Adipocyte (in vitro differentiated cells): Measurements from ENCODE around the gene ENDOG.
A peak's percentile ranks its signal among the peaks of the same experiment; 100 is the strongest.
"Not testable (repeated sequence)": the region's sequence is repeated elsewhere in the genome, so short reads cannot be mapped to it uniquely, and the experiment has no call there.

ENCODE experiments used
- DNase-seq: peaks from one replicate; pipeline ENCODE4 v3.0.0-alpha.2; 2015; ENCODE audit warnings: low read depth
- H3K27me3 ChIP-seq: replicated peaks from 2 replicates; pipeline ENCODE4 v1.7.0; 2013; ENCODE audit warnings: mild to moderate bottlenecking, low read length, moderate library complexity; ENCODE audit not compliant: control insufficient read depth, insufficient read depth
- H3K36me3 ChIP-seq: 2 replicates; pipeline ENCODE4 v1.7.0; 2013; ENCODE audit warnings: low read length, mild to moderate bottlenecking, moderate library complexity; ENCODE audit not compliant: control insufficient read depth, insufficient read depth, severe bottlenecking
- H3K4me1 ChIP-seq: 2 replicates; pipeline ENCODE4 v1.7.0; 2013; ENCODE audit warnings: mild to moderate bottlenecking, low read length, moderate library complexity; ENCODE audit not compliant: control insufficient read depth, insufficient read depth
- H3K4me3 ChIP-seq: 2 replicates; pipeline ENCODE4 v1.7.0; 2013; ENCODE audit warnings: mild to moderate bottlenecking, low read length, moderate library complexity
- H3K9ac ChIP-seq: 2 replicates; pipeline ENCODE4 v1.7.0; 2013; ENCODE audit warnings: mild to moderate bottlenecking, low read length, moderate library complexity
- H3K9me3 ChIP-seq: 2 replicates; pipeline ENCODE4 v1.7.0; 2013; ENCODE audit warnings: mild to moderate bottlenecking, low read length, moderate library complexity; ENCODE audit not compliant: control insufficient read depth

The ENDOG gene

DNA sequence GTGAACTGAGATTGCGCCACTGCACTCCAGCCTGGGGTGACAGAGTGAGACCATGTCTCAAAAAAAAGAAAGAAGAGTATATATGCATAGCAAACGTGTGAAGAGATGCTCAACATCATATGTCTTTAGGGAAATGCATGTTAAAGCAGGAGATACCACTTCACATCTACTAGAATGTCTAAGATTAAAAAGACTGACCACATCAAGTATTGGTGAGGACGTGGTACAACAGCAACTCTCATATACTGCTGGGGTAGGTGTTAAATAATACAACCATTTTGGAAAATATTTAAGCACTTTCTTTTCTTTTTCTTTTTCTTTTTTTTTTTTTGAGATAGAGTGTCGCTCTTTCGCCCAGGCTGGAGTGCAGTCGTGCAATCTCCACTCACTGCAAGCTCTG lies 32.9 kb upstream of the ENDOG start:
- Histone ChIP-seq H3K27me3 (no peaks in the 10 kb centered on the region), H3K36me3 (peaks cover 6% of the 10 kb centered on the region), H3K9ac (no peak overlapping the region), H3K9me3 (no peaks in the 10 kb centered on the region), H3K4me3 (no peak overlapping the region), H3K4me1 (peaks cover 12% of the 10 kb centered on the region)
- DNase-seq, result no peak

- DNase-seq, result peak; percentile 95
- H3K9ac ChIP-seq, result peak within 1 kb of the TSS; percentile 97
- H3K27me3 ChIP-seq, result no peaks in the 10 kb centered on the region
- peak within 1 kb of the TSS; percentile 98 for H3K4me3 ChIP-seq
- H3K36me3 ChIP-seq, result peaks cover 21% of the 10 kb centered on the region
- H3K4me1 ChIP-seq, result peaks cover 12% of the 10 kb centered on the region
- no peaks in the 10 kb centered on the region for H3K9me3 ChIP-seq
Observed at GRCh38 chr9:128786681-128787601, 31.4 kb upstream of the ENDOG start, which contains the start of gene TBC1D13. Gene TBC1D13 (plus strand): TSS chr9:128787253. CDS start chr9:128787354, 101 bp downstream.

GRCh38 chr9:128787659-128788058 lies 30.6 kb upstream of the ENDOG start:
- Histone ChIP-seq H3K36me3 (peaks cover 28% of the 10 kb centered on the region), H3K27me3 (no peaks in the 10 kb centered on the region), H3K4me1 (peaks cover 12% of the 10 kb centered on the region), H3K9me3 (no peaks in the 10 kb centered on the region), H3K4me3 (peak overlapping the region; percentile 98), H3K9ac (peak overlapping the region; percentile 97)
- DNase-seq, result peak; percentile 59

DNA sequence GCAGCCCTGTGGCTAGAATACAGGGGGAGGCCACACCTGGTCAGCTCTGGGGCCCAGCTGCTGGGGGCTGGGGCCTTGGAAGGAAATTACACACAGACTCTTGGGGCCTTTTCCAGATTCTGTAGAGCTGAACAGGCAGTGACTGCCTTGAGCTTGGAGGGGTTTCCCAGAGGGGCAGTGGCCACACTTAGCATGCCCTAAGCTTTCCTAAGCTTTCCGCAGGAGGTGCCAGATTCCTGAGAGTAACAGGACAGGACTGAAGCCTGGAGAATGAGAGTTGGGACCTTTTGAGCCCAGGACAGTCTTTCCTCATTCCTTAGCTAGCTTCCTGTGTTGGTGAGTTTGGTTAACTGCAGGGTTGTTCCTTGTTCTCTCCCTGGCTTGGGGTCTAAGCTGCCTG lies 29.9 kb upstream of the ENDOG start:
- Histone ChIP-seq H3K27me3 (no peaks in the 10 kb centered on the region), H3K9me3 (no peaks in the 10 kb centered on the region), H3K4me3 (peak overlapping the region; percentile 98), H3K9ac (peak overlapping the region; percentile 97), H3K36me3 (peaks cover 36% of the 10 kb centered on the region), H3K4me1 (peaks cover 12% of the 10 kb centered on the region)
- no peak for DNase-seq

DNA sequence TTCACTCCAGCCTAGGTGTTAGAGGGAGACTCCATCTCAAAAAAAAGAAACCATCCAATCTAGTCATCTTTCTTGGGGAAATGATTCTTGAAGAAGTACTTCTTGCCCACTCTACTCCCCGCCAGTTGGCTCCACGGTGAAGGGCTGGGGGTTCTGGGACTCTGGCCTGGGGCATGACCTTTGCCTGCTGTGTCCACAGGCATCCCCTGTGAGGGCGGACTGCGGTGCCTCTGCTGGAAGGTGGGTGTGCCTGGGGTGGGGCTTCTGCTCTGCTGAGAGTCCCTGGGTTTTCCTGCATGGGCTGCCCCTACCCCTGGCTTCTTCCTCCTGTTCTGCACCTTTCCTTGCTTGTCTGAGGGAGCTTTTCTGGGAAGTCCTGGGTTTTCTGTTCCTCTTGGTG lies 27.8 kb upstream of the ENDOG start:
- Histone ChIP-seq H3K4me1 (peaks cover 12% of the 10 kb centered on the region), H3K27me3 (no peaks in the 10 kb centered on the region), H3K9ac (no peak overlapping the region), H3K36me3 (peaks cover 50% of the 10 kb centered on the region), H3K4me3 (no peak overlapping the region), H3K9me3 (no peaks in the 10 kb centered on the region)
- no peak for DNase-seq

GRCh38 chr9:128792134-128792533 lies 26.2 kb upstream of the ENDOG start:
- Histone ChIP-seq H3K4me1 (peaks cover 9% of the 10 kb centered on the region), H3K9me3 (no peaks in the 10 kb centered on the region), H3K9ac (no peak overlapping the region), H3K27me3 (no peaks in the 10 kb centered on the region), H3K4me3 (no peak overlapping the region), H3K36me3 (peaks cover 55% of the 10 kb centered on the region)
- no peak for DNase-seq

DNA sequence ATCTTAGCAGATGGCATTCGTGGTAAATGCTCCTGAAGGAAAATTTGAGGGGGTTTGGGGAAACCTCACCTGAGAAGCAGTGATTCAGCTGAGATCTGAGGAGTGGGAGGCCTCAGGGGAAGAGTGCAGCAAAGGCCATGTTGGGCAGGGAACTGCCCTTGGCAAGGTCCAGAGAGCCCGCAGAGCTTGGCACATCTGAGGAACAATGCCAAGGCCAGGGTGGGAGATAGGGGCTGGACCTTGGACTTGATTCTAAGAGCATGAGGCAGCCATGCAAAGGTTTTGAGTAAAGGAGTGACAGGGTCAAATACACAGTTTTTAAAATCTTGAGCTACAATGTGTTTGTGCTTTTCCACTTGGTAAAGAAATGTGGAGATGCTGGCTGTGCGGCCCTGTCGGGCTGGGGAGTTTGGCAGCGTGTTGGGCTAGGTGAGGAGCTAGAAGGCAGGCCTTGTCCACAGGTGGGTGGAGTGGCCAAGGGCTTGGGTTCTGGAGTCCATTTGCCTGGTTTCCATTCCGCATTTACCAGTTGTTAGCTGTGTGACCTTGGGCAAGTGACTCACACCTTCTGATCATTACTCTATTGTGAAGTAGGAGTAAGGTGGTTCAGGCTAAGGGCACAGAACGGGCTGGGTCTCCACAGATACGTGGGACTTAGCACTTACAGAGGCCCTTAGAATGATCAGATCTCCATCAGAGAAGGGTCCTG lies 25.2 kb upstream of the ENDOG start:
- no peaks in the 10 kb centered on the region for H3K9me3 ChIP-seq
- no peak for DNase-seq
- H3K27me3 ChIP-seq, result no peaks in the 10 kb centered on the region
- H3K9ac ChIP-seq, result no peak overlapping the region
- H3K4me3 ChIP-seq, result no peak overlapping the region
- peaks cover 6% of the 10 kb centered on the region for H3K4me1 ChIP-seq
- peaks cover 65% of the 10 kb centered on the region for H3K36me3 ChIP-seq

DNA sequence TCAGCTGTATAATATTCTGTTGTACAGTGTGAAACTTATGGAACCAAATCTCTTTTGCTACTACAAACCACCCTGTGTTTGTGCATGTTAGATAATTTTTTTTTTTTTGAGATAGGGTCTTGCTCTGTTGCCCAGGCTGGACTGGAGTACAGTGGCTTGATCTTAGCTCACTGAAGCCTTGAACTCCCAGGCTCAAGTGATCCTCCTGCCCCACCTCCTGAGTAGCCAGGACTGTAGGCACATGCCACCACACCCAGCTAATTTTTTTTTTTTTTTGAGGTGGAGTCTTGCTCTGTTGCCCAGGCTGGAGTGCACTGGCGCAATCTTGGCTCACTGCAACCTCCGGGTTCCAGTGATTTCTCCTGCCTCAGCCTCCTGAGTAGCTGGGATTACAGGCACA lies 23.3 kb upstream of the ENDOG start:
- DNase-seq, H3K9ac ChIP-seq, H3K9me3 ChIP-seq, H3K4me3 ChIP-seq, H3K4me1 ChIP-seq, H3K27me3 ChIP-seq: not testable (repeated sequence)
- H3K36me3 ChIP-seq, result peaks cover 76% of the 10 kb centered on the region

DNA sequence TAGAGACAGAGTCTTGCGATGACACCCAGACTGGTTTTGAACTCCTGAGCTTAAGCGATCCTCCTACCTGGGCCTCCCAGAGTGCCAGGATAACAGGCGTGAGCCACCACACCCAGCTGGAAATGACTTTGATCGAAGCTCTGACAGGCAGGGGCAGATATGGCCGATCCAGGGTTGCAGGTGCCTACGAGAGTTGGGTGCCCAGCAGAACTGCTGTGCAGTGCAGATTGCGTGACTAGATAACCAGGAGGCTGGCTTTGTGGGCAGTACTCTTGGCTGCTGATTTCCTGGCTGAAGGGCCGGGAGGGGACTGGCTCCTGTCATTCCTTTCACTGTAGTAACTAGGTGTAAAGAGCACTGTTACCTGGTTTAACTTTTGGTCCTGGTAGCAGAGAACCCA lies 19.4 kb upstream of the ENDOG start:
- Histone ChIP-seq H3K36me3 (peaks cover 71% of the 10 kb centered on the region), H3K4me1 (no peaks in the 10 kb centered on the region), H3K4me3 (no peak overlapping the region), H3K9ac (no peak overlapping the region), H3K27me3 (no peaks in the 10 kb centered on the region), H3K9me3 (no peaks in the 10 kb centered on the region)
- DNase-seq, result no peak

DNA sequence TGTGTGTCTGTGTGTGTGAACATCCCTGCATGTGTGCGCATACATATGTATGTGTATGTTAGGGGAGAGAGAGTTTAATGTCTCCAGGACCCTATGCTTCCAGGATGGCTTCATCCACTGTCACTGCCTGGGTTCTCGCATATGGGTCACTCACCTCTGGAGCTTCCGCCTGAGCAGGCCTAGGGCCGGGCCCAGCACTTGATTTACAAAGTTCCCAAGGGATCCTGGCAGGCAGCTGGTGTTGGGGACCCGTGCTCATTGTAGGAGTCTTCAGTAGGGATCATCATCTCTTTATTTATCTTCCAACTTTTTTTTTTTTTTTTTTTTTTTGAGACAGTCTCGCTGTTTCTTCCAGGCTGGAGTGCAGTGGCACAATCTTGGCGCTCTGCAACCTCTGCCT lies 18.2 kb upstream of the ENDOG start:
- Histone ChIP-seq H3K27me3 (no peaks in the 10 kb centered on the region), H3K9me3 (no peaks in the 10 kb centered on the region), H3K4me1 (no peaks in the 10 kb centered on the region), H3K36me3 (peaks cover 68% of the 10 kb centered on the region), H3K9ac (no peak overlapping the region), H3K4me3 (no peak overlapping the region)
- DNase-seq, result no peak

GRCh38 chr9:128802482-128802881 lies 15.8 kb upstream of the ENDOG start:
- no peaks in the 10 kb centered on the region for H3K9me3 ChIP-seq
- no peaks in the 10 kb centered on the region for H3K27me3 ChIP-seq
- H3K4me1 ChIP-seq, result no peaks in the 10 kb centered on the region
- peaks cover 82% of the 10 kb centered on the region for H3K36me3 ChIP-seq
- H3K9ac ChIP-seq, result no peak overlapping the region
- no peak for DNase-seq
- H3K4me3 ChIP-seq, result no peak overlapping the region
